Endodermal cell (in vitro differentiated cells): ENCODE results near the gene TEAD2. TPM values are rescaled to one million over a fixed set of nuclear protein-coding genes. Genes with fewer than 3 reads are reported as not detected.

Experiments used
- DNase-seq: peaks from one replicate; pipeline ENCODE4 v3.0.0-alpha.2; 2017
- H3K27ac ChIP-seq: 2 replicates; pipeline ENCODE4 v1.5.1; 2013; ENCODE audit warnings: mild to moderate bottlenecking, low read depth, low read length, moderate library complexity
- H3K27me3 ChIP-seq: 2 replicates; pipeline ENCODE4 v1.6.1; 2013; ENCODE audit warnings: mild to moderate bottlenecking, low read length, moderate library complexity; ENCODE audit not compliant: insufficient read depth, control insufficient read depth, poor library complexity, severe bottlenecking
- H3K36me3 ChIP-seq: 2 replicates; pipeline ENCODE4 v1.7.0; 2013; ENCODE audit warnings: mild to moderate bottlenecking, low read length, moderate library complexity; ENCODE audit not compliant: control insufficient read depth, insufficient read depth
- H3K4me1 ChIP-seq: one replicate; pipeline ENCODE4 v1.7.0; 2013; ENCODE audit warnings: low read length; ENCODE audit not compliant: control insufficient read depth, insufficient read depth
- H3K4me3 ChIP-seq: 2 replicates; pipeline ENCODE4 v1.5.1; 2013; ENCODE audit warnings: mild to moderate bottlenecking, low read length, moderate library complexity
- H3K9ac ChIP-seq: 2 replicates; pipeline ENCODE4 v1.6.1; 2013; ENCODE audit warnings: mild to moderate bottlenecking, low read length, moderate library complexity; ENCODE audit not compliant: poor library complexity, severe bottlenecking; ENCODE audit errors: extremely low read depth
- H3K9me3 ChIP-seq: 2 replicates; pipeline ENCODE4 v1.6.1; 2013; ENCODE audit warnings: mild to moderate bottlenecking, low read length, moderate library complexity; ENCODE audit not compliant: control insufficient read depth
- H3K27ac Mint-ChIP-seq: 2 replicates; pipeline ENCODE4 v1.8.0; 2020; ENCODE audit warnings: mixed read lengths
- H3K27me3 Mint-ChIP-seq: 2 replicates; pipeline ENCODE4 v1.8.0; 2021; ENCODE audit warnings: mild to moderate bottlenecking, mixed read lengths; ENCODE audit not compliant: insufficient read depth
- H3K36me3 Mint-ChIP-seq: 2 replicates; pipeline ENCODE4 v1.8.0; 2020; ENCODE audit warnings: low read depth, mixed read lengths
- H3K4me1 Mint-ChIP-seq: 2 replicates; pipeline ENCODE4 v1.8.0; 2020; ENCODE audit warnings: mixed read lengths
- H3K4me3 Mint-ChIP-seq: 2 replicates; pipeline ENCODE4 v1.8.0; 2020; ENCODE audit warnings: mild to moderate bottlenecking, moderate library complexity, mixed read lengths
- H3K9me3 Mint-ChIP-seq: 2 replicates; pipeline ENCODE4 v1.8.0; 2020; ENCODE audit warnings: mild to moderate bottlenecking, mixed read lengths
- WGBS, 2 experiments: methylation state at CpG; one replicate each; pipeline versions ENCODE4 v1.1.5 to v1.1.7; 2013; ENCODE audit warnings: missing lambda C conversion rate in 2 of 2, mixed read lengths in 1 of 2; ENCODE audit not compliant: insufficient coverage in 1 of 2, insufficient read length in 1 of 2; 5-methylcytosine and 5-hydroxymethylcytosine counted together
- total RNA-seq, 2 donors: library from RNA; stranded (reverse); fragmentation: NEBNext Ultra II Directional in 1 of 2; extraction: Animal tissue kit (Norgen Biotek cat#: 25700) in 1 of 2; gene quantifications; 2 replicates in 1 of 2; 3 replicates in 1 of 2; pipeline ENCODE4 v1.2.1, GENCODE V29; 2021
- TF ChIP-seq, protein P1 (sequence below): fragments of 200-600 bp; sonication (generic); conservative IDR thresholded peaks from 2 replicates; pipeline ENCODE4 v1.5.0; 2021; ENCODE audit warnings: antibody characterized with exemption, mild to moderate bottlenecking

TEAD2 gene
- total RNA-seq, 2 donors from 2014 or later, result 142 to 166 TPM

DNA sequence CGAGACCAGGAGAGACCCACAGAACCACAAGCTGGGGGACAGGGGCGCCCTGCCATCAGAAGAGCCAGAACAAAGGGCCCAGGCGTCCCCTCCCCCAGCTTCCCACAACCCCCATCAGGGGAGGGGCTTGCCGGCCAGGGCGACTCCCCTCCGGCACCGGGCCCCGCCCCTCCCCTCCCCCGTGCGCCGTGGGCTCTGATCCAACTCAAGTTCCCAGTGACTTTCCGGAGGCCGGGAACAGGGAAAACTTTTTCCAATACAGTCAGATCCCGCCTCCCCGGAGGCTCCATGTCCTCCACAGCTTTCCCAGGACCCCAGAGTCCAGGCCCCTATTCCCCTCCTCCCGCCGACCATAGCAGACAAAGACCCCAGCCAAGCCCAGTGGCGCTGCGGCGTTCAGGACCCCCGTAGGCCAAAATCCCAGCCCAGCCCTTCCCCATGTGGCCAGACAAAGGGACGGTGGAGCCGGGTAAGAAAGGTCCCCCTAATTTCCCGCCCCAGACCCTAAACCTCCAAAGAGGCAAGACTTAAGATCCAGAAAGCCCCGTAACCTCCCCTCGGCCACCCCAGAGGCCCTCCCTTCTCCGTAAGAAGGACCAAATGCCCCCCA, 673 bp downstream of the TEAD2 start:
- DNase-seq, result peak; percentile 90

DNA sequence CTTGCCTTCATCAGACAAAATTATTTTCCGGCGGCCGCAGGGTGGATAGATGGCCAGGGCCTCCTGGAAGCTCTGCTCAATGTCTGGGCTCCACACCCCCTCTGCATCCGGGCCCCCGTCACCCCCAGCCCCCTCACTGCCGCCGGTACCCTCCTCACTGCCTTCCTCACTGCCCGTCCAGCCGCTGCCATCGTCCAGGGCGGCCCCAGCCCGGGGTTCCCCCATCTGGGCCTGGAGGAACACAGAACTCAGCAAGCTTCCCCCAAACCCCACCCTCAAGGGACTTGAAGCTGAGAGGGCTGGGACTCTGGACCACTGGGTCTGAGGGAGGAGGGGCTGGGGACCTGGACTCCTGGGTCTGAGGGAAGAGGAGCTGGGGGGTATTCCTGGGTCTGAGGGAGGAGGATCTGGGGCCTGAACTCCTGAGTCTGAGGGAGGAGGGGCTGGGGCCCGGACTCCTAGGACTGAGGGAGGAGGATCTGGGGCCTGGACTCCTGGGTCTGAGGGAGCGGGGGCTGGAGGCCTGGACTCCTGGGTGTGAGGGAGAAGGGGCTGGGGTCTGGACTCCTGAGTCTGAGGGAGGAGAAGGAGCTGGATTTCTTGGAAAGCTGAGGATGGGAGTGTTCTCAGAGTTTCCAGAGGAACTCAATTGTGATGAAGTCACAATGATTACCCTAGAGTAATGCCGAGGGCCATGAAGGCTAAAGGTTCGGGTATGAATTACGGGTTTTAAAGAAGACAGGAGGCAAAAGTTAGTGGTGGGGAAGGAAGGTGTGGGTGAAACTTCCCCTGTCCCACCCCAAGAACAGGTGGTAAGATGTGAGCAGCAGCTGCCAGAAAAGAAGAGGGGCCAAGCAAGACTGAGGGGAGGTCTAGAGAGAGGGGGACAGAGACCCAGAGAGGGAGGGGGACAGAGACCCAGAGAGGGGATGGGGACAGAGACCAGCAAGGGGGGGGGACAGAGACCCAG, 2.1 kb downstream of the TEAD2 start:
- peak; percentile 26 for DNase-seq
- no peaks in the 10 kb centered on the region for H3K9me3 ChIP-seq
- H3K4me3 ChIP-seq, result peak overlapping the region; percentile 95
- H3K9ac ChIP-seq, result peak overlapping the region; percentile 100
- H3K27ac Mint-ChIP-seq, result no peak overlapping the region
- no peaks in the 10 kb centered on the region for H3K4me1 ChIP-seq
- peaks cover 44% of the 10 kb centered on the region for H3K36me3 Mint-ChIP-seq
- H3K4me3 Mint-ChIP-seq, result no peak overlapping the region
- no peaks in the 10 kb centered on the region for H3K9me3 Mint-ChIP-seq
- no peaks in the 10 kb centered on the region for H3K27me3 ChIP-seq
- peaks cover 9% of the 10 kb centered on the region for H3K4me1 Mint-ChIP-seq
- TF ChIP-seq, protein P1, sequence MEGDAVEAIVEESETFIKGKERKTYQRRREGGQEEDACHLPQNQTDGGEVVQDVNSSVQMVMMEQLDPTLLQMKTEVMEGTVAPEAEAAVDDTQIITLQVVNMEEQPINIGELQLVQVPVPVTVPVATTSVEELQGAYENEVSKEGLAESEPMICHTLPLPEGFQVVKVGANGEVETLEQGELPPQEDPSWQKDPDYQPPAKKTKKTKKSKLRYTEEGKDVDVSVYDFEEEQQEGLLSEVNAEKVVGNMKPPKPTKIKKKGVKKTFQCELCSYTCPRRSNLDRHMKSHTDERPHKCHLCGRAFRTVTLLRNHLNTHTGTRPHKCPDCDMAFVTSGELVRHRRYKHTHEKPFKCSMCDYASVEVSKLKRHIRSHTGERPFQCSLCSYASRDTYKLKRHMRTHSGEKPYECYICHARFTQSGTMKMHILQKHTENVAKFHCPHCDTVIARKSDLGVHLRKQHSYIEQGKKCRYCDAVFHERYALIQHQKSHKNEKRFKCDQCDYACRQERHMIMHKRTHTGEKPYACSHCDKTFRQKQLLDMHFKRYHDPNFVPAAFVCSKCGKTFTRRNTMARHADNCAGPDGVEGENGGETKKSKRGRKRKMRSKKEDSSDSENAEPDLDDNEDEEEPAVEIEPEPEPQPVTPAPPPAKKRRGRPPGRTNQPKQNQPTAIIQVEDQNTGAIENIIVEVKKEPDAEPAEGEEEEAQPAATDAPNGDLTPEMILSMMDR, result no peak
- WGBS, 2 experiments, result 88 to 95% methylated on average over 6 to 17 of the region's 17 CpGs
- H3K27ac ChIP-seq, result peak overlapping the region; percentile 100
- peaks cover 45% of the 10 kb centered on the region for H3K36me3 ChIP-seq
- H3K27me3 Mint-ChIP-seq, result peaks cover 3% of the 10 kb centered on the region

More for the DNA sequence above, 673 bp downstream of the TEAD2 start:
- H3K4me3 ChIP-seq, result peak overlapping the region; percentile 95
- Mint-ChIP-seq H3K4me1 (peaks cover 9% of the 10 kb centered on the region), H3K4me3 (no peak overlapping the region), H3K9me3 (no peaks in the 10 kb centered on the region), H3K27me3 (peaks cover 3% of the 10 kb centered on the region), H3K36me3 (peaks cover 31% of the 10 kb centered on the region), H3K27ac (no peak overlapping the region)
- 0 to 2% methylated on average over 10 to 27 of the region's 27 CpGs for WGBS, 2 experiments
- H3K9ac ChIP-seq, result peak overlapping the region; percentile 100
- H3K27ac ChIP-seq, result peak overlapping the region; percentile 100
- H3K4me1 ChIP-seq, result no peaks in the 10 kb centered on the region
- peaks cover 31% of the 10 kb centered on the region for H3K36me3 ChIP-seq
- H3K9me3 ChIP-seq, result no peaks in the 10 kb centered on the region
- H3K27me3 ChIP-seq, result no peaks in the 10 kb centered on the region
- TF ChIP-seq, protein P1, result no peak

DNA sequence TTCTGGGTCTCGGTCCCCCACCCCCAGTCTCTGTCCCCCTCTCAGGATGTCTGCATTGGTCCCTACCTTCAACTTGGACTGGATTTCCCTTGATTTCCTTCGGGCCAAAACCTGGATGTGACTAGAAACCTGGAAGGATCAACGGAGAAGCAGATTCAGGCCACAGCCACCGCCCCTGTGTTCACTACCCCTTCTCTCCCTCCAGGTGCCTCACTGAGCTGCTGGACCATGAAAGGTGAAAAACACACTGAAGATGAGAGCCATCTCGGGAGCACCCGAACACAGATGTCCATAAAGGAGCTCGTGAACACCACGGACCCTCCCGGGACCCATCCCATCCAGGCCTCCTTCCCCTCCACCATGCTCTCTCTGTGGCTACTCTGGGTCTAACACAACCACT, 5.0 kb downstream of the TEAD2 start:
- H3K4me1 Mint-ChIP-seq, result peaks cover 9% of the 10 kb centered on the region
- H3K36me3 Mint-ChIP-seq, result peaks cover 73% of the 10 kb centered on the region
- TF ChIP-seq, protein P1, result no peak
- Histone ChIP-seq H3K36me3 (peaks cover 69% of the 10 kb centered on the region), H3K4me1 (no peaks in the 10 kb centered on the region), H3K4me3 (peak overlapping the region; percentile 49), H3K27ac (no peak overlapping the region), H3K9me3 (no peaks in the 10 kb centered on the region), H3K27me3 (no peaks in the 10 kb centered on the region), H3K9ac (no peak overlapping the region)
- no peaks in the 10 kb centered on the region for H3K9me3 Mint-ChIP-seq
- no peak overlapping the region for H3K27ac Mint-ChIP-seq
- H3K4me3 Mint-ChIP-seq, result no peak overlapping the region
- 95 to 100% methylated on average over 3 to 9 of the region's 9 CpGs for WGBS, 2 experiments
- no peaks in the 10 kb centered on the region for H3K27me3 Mint-ChIP-seq
- DNase-seq, result no peak
